Measurements from ENCODE around the gene HSPA6. TPM values are rescaled to one million over a fixed set of nuclear protein-coding genes. Genes with fewer than 3 reads are reported as not detected.
"Not testable (repeated sequence)": the region's sequence is repeated elsewhere in the genome, so short reads cannot be mapped to it uniquely, and the experiment has no call there.

HSPA6 gene
- total and polyA plus RNA-seq, 10 of the 15 experiments (the other 5 are each of a cell fraction or from before 2014, with no cell fraction given): 0.05 to 8.8 (median 0.66) TPM

DNA sequence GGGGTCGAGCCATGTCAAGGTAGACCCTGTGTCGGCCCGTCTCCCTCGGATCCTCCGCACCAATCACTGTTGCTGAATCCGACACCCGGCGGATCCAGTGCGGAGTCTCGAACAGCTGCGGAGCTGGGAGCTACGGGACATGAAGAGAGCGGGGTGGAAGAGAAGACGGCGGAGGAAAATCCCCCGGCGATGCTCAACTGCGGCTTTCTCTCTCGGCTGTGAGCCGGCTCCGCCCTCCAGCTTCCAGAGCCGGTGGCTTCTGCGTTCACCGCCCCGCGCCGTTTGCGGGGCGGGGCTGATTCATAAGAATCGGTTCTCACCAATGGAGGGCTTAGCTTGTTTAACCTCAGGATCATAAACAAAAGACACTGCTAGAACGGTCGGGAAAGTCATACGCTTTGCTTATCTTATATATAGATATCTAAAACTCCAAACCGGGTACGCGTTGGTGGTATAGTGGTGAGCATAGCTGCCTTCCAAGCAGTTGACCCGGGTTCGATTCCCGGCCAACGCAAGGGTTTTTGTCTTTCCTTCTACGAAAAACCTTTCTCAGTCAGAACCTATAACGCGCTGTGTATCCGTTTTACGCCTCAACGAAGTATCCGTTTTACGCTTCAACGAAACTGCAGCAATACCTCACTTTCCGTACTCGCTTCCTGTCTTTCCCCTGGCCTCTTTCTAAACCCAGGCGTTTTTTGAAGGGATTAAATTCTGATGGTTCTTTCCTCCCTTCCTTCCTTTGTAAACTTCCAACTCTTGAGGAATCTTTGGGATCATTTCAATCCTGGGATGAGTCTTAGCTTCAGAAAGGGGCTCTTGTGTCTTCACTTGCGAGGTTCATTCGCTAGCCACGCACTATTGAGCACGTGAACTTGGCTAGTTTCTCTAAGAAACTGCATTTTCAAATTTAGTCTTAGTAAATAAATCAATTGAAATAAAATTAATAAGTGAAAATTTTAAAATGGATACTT, 6.6 kb downstream of the HSPA6 start:
- H3K79me2 ChIP-seq (ENCODE audit: control insufficient read depth, insufficient read depth, low read length); H3K27me3 ChIP-seq (replicated peaks in 1 of 2; ENCODE audit: control insufficient read depth in 2 of 2, insufficient read depth in 2 of 2, low read length in 1 of 2); H3K9me3 ChIP-seq (replicated peaks; ENCODE audit: control insufficient read depth, insufficient read depth, low read length); H3K4me1 ChIP-seq (ENCODE audit: control insufficient read depth, insufficient read depth, low read length); in situ Hi-C loops (cut with MboI); H3K36me3 ChIP-seq (ENCODE audit: control insufficient read depth in 2 of 2, insufficient read depth in 2 of 2, low read length in 1 of 2); H4K20me1 ChIP-seq (ENCODE audit: control insufficient read depth, insufficient read depth): not testable (repeated sequence)
- ATAC-seq (peak; percentile 85), FAIRE-seq (peak; percentile 77), DNase-seq (ENCODE audit: low read depth, low spot score) (peak; percentile 96)
- H3K4me2 ChIP-seq (ENCODE audit: control insufficient read depth, insufficient read depth): peak overlapping the region; percentile 47; the same call in 1 of the 2 replicates
- ChIA-PET RAD21 (ENCODE audit: unreplicated experiment) (interaction anchor here (0.6 to 1.7 kb wide), 2 partner anchors 38 to 198 kb away, joined by 3 to 5 read pairs; no protein-coding TSS in a partner anchor), POLR2A (interaction anchor here (0.6 kb wide), 1 partner anchor 92 kb away, joined by 3 read pairs; no protein-coding TSS in a partner anchor), CTCF (interaction anchor here (0.8 to 1.6 kb wide), 3 partner anchors 7 to 207 kb away, joined by 4 to 6 read pairs (median 4); no protein-coding TSS in a partner anchor), SMC1A (ENCODE audit: uncharacterized antibody, unreplicated experiment) (interaction anchor here (0.9 to 1.1 kb wide), 4 partner anchors 21 to 210 kb away, joined by 3 to 6 read pairs (median 4); no protein-coding TSS in a partner anchor)
- peak overlapping the region; percentile 82 for H2AFZ ChIP-seq (ENCODE audit: control insufficient read depth, low read depth, low read length)
- H3K27ac ChIP-seq (ENCODE audit: control insufficient read depth, insufficient read depth): peak overlapping the region; percentile 72
- intact Hi-C loops (cut with micrococcal nuclease; ENCODE audit: unreplicated experiment): loop anchor here (10.0 kb wide), 1 partner anchor 136 kb away; no protein-coding TSS in a partner anchor
- WGBS (ENCODE audit: insufficient coverage, insufficient replicate concordance, low lambda C conversion rate, missing lambda C conversion rate): under 1% methylated on average over 51 of the region's 56 CpGs
- peak overlapping the region; percentile 78 for H3K4me3 ChIP-seq
- peak overlapping the region; percentile 74 for H3K9ac ChIP-seq (ENCODE audit: control insufficient read depth, insufficient read depth, low read length)
- BruUV-seq (replicated peaks): TSS peak; percentile 62
- TF ChIP-seq ZSCAN29 (IDR thresholded peaks at IDR 0.05) (peak; percentile 98), PAX5 (IDR thresholded peaks at IDR 0.05; ENCODE audit: borderline replicate concordance, low read depth, low read length) (peak; percentile 50; the same call in 1 of the 2 replicates), CREM (IDR thresholded peaks at IDR 0.05; ENCODE audit: low read depth) (peak; percentile 72), ZNF207 (IDR thresholded peaks at IDR 0.05; ENCODE audit: borderline replicate concordance) (0 out of 2 replicates have a peak, but pooled peaks have one; percentile 50), CEBPB (IDR thresholded peaks at IDR 0.05; ENCODE audit: borderline replicate concordance in 1 of 2, low read depth in 2 of 2, low read length in 2 of 2) (peak in 1 of 2 experiments; percentile 43; a peak in 1 of 4 replicates), STAT1 (conservative IDR thresholded peaks at IDR 0.05) (0 out of 2 replicates have a peak, but pooled peaks have one; percentile 77), NR2F1 (conservative IDR thresholded peaks at IDR 0.05) (peak; percentile 56), SPI1 (IDR thresholded peaks at IDR 0.05; ENCODE audit: borderline replicate concordance, insufficient read depth, low read depth, low read length) (0 out of 2 replicates have a peak, but pooled peaks have one; percentile 39), EGR1 (IDR thresholded peaks at IDR 0.05; ENCODE audit: borderline replicate concordance in 1 of 2, low read depth in 2 of 2, low read length in 2 of 2) (peak in 1 of 2 experiments; percentile 35; a peak in 1 of 3 replicates), SMARCA5 (IDR thresholded peaks at IDR 0.05) (peak; percentile 83), CREB1 (IDR thresholded peaks at IDR 0.05; ENCODE audit: low read depth) (peak; percentile 66), EED (IDR thresholded peaks at IDR 0.05; ENCODE audit: low read depth) (peak; percentile 82), IRF4 (IDR thresholded peaks at IDR 0.05; ENCODE audit: low read depth, low read length) (peak; percentile 71; the same call in 1 of the 2 replicates), POU2F2 (IDR thresholded peaks at IDR 0.05; ENCODE audit: borderline replicate concordance, low read depth, low read length) (peak; percentile 25; the same call in 1 of the 3 replicates), PML (IDR thresholded peaks at IDR 0.05; ENCODE audit: low read length) (peak; percentile 58; the same call in 1 of the 2 replicates), IKZF2 (IDR thresholded peaks at IDR 0.05) (peak; percentile 94 to 95), GABPA (IDR thresholded peaks at IDR 0.05; ENCODE audit: low read depth) (0 out of 2 replicates have a peak, but pooled peaks have one; percentile 56), TBL1XR1 (IDR thresholded peaks at IDR 0.05; ENCODE audit: low read depth, low read length) (0 out of 2 replicates have a peak, but pooled peaks have one; percentile 33)
- TF ChIP-seq, protein P1, sequence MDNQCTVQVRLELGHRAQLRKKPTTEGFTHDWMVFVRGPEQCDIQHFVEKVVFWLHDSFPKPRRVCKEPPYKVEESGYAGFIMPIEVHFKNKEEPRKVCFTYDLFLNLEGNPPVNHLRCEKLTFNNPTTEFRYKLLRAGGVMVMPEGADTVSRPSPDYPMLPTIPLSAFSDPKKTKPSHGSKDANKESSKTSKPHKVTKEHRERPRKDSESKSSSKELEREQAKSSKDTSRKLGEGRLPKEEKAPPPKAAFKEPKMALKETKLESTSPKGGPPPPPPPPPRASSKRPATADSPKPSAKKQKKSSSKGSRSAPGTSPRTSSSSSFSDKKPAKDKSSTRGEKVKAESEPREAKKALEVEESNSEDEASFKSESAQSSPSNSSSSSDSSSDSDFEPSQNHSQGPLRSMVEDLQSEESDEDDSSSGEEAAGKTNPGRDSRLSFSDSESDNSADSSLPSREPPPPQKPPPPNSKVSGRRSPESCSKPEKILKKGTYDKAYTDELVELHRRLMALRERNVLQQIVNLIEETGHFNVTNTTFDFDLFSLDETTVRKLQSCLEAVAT (IDR thresholded peaks at IDR 0.05): peak; percentile 58; the same call in 1 of the 2 replicates
- TF ChIP-seq, protein P2, sequence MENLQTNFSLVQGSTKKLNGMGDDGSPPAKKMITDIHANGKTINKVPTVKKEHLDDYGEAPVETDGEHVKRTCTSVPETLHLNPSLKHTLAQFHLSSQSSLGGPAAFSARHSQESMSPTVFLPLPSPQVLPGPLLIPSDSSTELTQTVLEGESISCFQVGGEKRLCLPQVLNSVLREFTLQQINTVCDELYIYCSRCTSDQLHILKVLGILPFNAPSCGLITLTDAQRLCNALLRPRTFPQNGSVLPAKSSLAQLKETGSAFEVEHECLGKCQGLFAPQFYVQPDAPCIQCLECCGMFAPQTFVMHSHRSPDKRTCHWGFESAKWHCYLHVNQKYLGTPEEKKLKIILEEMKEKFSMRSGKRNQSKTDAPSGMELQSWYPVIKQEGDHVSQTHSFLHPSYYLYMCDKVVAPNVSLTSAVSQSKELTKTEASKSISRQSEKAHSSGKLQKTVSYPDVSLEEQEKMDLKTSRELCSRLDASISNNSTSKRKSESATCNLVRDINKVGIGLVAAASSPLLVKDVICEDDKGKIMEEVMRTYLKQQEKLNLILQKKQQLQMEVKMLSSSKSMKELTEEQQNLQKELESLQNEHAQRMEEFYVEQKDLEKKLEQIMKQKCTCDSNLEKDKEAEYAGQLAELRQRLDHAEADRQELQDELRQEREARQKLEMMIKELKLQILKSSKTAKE (IDR thresholded peaks at IDR 0.05; ENCODE audit: low read depth, poor library complexity, severe bottlenecking): peak; percentile 87

Data from GM12878 (cell line).